Measurements from ENCODE around the gene ADSS1.
A peak's percentile ranks its signal among the peaks of the same experiment; 100 is the strongest.

Gene ADSS1

DNA sequence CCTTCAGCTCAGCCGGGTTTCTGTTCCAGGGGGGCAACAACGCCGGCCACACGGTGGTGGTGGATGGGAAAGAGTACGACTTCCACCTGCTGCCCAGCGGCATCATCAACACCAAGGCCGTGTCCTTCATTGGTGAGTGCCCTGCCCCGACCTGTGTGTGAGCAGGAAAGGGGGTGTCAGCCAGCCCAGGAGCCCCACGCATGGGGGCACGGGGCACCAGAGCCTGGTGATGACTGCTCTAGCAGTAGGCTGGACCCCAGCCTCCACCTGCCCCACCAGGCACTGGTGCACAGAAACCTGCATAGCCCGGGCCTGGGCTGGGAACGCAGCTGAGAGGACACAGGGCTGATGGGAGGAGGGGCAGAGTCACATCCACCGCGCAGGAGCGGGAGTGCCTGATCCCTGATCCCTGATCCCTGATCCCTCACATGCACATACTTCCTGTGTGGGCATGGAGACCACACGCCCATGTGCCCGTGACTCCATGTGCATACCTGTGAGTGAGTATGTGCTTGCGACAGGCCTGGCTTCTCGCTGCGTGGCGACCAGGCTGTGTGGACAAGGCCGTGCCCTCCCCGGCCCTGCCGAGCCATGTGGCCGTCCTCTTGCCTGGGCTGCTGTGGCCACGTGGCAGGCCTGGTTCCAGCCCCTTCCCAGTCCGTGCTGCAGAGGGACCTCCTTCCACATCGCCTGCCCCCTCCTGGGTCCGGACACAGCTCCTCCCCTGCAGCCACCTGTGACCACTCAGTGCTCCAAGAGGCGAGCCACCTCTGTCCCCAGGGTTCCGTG is 11.2 kb downstream of the ADSS1 start:
- no peak for DNase-seq

DNA sequence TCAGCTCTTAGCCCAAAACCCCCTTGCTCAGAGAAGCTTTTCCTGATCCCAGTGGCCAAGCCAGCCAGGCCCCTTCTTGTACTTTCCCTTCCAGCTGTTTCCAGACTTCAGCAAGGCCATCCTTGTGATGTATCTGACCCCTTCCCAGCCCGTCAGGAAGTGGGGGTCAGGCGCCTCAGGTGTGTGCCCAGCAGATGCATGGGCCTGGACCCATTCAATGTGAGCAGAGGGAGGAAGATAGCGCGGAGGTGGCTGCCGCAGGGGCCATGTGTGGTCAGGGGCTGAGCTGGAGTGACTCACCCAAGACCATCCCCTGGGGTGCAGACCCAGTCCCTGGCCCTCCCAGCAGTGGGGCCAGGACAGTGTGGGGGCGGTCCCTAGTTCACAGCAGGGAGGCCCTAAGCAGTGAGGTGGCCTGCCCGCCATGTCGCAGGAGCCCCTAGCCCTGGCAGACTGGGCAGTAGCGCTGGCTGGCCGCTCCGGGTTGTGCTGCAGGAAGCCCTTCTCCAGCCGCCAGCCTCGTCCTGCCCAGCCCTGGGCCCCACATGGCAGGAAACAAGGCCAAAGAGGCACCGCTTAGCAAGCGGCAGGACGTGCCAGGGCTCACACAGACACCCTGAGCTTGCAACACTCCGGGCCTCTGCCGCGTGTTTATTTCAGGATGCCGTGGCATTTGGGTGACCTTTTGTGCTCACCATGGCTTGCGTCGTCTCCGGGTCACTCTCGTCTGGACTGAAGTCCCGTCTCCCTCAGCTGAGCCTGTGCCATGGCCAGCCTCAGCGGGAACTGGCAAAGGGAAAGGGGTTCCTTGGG is 12.0 kb downstream of the ADSS1 start:
- DNase-seq: no peak

DNA sequence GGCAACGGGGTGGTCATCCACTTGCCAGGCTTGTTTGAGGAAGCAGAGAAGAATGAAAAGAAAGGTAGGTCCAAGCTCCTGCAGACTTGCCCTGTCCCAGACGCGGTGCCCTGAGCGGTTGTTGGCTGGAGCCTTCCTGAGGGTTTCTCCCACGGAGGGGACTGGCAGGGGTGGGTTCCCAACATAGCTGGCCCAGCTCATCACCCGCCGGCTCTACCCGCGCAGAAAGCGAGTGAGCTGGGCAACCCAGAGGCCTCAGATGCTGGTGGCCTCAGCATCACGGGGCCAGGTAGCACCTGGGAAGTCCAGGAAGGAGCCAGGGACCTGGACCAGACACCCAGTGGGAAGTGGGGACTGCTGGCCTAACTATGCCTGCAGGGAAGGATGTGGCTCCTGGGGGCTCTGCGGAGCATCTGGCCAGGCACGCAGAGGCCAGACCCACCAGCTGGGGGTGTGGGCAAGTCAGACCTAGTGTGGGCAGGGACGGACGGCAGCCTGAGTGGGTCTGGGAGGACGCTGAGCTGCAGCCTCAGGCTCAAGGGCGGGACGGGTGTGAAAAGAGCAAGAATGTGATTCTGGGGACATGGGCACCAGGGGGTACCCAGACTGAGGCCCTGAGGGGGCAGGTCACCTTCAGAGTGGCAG is 14.5 kb downstream of the ADSS1 start:
- no peak for DNase-seq

DNA sequence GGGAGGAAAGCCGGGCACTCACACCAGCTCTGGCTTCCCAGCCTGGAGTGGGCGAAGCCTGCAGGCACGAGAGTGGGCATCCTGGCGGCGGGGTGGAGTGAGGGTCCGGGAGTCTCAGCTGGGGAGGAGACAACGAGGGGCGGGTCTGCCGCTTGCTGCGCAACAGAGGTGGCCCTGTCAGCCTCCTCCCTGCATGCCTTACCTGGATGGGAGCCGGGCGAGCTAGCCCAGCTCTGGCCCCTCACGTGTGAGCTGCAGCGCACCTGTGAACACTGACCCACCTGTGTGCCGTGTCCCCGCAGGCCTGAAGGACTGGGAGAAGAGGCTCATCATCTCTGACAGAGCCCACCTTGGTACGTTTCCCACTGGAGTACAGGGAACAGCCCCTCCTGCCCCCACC is 15.0 kb downstream of the ADSS1 start:
- no peak for DNase-seq

DNA sequence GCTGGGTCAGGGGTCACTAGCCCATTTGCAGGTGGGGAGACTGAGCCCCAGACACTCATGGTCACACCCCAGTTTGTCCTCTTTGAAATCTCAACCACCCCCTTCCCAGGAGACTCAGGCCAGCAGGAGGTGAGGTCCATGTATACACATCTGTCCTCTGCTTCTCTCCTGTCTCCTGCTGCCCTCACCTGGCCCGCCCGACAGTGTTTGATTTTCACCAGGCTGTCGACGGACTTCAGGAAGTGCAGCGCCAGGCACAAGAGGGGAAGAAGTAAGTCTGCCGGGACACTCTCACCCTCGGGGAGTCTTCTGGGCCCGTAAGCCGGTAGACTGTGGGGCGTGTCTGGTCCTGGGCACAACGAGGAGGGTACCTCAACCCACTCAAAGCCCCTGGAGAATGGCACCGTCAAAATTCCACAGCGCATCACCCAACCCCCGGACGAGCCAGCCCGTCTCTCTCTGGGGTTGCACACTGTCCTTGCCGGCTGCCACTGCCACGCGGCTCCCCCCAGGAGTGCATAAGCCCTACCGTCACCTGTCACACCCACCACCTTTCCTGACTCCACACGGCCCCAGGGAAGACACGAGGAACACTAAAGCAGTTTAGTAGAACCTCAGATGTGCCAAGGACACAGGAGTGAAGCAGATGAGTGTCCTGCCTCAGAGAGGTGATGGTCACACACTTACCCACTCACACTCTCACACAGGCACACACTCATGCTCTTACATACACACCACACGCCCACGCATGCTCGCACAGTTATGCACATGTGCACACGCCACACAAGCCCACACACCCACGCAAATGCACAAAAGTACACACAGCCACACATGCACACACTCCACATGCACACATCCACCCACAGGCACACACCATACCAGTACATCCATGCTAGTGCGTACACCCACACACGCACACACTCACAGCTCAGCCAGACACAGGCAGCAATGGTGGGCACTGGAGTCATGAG is 15.8 kb downstream of the ADSS1 start:
- no peak for DNase-seq

DNA sequence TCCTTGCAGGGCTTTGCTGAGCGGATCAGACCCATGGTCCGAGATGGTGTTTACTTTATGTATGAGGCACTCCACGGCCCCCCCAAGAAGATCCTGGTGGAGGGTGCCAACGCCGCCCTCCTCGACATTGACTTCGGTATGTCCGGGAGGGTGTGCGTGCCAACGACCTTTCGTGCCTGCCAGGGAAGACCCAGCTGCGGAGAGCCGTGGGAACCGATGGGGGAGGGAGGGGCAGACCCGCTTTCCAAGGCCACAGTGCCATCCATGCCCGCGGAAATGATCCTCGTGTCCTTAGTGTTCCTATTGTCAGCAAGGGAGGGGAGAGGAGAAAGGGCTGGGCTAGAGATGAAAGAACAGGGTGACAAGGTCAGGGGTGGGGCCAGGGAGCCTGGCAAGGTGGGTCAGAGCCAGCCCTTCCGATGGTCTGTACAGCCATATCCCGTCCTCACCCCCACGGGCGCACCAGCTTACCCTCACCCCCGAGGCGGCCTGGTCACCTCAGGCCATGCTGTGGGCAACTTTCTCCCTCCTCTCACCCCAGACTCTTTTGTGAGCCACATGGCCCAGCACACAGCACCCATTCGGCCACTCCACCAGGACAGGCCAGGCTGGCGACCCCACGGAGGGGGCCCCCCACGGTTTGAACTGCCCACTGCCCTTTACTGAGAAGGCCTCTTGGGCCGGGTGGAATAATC is 17.2 kb downstream of the ADSS1 start:
- DNase-seq: no peak

DNA sequence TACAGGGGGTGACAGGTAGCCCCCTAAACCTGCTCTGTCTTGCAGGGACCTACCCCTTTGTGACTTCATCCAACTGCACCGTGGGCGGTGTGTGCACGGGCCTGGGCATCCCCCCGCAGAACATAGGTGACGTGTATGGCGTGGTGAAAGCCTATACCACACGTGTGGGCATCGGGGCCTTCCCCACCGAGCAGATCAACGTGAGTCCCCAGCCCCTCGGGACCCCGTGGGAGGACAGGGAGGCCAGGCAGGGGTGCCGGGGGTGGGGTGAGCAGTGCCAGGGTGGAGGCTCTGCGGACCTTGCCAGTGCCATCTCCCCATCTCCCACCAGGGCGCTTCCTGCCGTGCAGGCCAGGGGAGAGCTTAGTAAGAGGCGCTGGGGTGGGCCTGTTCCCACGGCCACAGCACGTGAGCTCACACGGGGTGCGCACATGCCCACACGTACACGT is 17.8 kb downstream of the ADSS1 start:
- no peak for DNase-seq

DNA sequence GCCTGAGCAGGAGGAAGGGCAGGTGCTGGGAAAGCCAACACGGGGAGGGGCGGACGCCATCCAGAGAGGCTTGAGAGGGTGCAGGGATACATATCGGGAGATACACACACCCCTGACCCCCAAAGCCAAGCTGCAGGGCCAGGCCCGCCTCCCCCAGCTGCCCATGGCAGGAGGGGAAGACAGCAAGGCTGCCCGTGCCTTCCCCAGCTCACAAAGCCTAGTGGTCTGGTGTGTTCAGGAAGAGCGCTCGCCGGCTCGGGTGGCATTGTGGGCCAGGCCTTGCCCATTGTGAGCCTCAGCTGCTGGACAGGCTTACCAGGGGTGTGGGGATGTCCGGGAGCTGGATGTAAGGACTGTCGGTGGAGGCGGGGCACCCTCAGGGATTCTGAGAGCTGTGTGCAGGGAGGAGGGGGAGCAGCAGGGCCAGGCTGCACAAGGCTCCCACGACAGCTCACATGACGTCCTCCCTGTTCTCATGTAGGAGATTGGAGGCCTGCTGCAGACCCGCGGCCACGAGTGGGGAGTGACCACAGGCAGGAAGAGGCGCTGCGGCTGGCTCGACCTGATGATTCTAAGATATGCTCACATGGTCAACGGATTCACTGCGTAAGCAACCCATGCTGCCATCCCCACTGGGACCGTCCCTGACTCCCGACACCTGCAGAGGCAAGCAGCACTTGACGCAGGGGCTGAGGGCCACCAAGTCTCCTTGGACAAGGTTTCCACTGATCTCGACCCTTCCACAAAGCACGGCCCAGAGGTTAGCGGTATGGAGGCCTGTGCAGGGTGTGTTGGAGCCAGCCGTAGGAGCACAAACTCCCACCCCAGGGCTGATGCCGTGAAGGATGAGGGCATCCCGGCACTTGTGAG is 18.8 kb downstream of the ADSS1 start:
- no peak for DNase-seq

DNA sequence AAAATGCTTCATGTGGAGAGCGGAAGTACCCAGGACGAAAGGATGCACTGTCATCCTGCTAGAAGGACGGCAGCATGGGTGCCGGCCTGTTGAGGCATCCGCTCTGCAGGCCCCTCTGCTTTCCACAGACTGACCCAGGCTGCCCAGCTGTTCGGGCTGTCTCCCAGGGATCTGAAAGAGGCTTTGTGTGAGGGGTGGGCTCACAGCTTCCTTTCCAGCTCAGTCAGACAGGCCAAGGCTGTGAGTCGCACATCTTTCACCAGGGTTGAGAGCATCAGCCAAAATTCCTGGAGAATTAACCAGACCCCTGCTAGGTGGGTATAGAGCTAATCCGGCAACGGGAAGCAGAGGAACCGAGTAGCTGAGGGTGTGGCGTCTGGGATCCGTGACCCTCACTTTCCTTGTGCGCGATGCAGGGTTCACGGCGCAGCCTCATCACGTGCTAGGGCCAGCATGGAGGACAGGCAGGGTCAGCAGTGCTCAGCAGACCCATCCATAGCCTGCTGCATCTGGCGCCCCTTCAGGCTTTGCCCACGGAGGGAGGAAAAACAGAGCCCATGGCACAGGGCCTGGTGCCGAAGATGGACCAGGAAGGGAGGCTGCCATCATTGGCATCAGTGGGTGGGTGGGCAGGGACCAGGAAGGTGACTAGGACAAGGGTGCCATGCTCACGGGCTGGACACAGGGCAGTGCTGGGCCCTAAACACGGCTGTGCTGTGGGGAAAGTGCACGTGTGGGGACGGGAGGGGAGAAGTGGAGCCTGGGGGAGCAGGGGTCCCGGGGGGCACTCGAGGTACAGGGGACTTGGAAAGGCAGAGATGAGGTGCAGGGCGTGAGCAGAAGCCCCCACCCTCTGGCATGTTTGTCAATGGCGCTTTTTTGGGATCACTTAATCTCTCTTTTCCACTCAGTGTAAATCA is 19.7 kb downstream of the ADSS1 start:
- DNase-seq: no peak

DNA sequence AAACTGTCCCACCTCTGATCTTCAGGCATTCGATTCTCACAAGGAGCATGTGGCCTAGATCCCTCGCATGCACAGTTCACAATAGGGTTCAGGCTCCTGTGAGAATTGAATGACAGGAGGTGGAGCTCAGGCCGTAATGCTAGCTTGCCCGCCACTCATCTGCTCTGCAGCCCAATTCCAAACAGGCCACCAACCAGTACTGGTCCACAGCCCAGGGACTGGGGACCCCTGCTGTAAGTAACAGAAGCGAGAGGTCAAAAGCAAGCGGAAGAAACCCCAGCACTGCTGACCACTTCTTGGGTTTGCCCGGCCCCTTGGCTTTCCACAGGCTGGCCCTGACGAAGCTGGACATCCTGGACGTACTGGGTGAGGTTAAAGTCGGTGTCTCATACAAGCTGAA is 20.5 kb downstream of the ADSS1 start:
- DNase-seq: no peak

DNA sequence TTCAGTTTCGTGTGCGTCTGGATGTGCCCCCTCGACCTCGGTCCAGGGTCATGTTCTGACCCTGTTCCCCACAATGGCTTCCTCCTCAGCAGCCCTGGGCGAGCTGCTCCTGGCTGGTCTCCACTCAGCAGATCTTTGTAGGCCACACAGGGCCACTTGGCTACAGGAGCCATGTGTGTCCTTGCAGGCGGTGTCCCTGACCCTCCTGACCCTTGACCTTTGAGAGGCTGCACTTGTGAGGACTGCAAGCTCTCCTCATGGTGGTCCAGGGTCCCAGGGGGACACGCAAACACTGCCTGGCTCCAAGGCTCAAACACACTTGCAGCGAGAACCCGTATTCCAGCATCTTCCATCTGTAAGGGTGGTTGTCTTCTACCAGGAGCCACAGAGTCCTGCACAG is 21.4 kb downstream of the ADSS1 start:
- no peak for DNase-seq

DNA sequence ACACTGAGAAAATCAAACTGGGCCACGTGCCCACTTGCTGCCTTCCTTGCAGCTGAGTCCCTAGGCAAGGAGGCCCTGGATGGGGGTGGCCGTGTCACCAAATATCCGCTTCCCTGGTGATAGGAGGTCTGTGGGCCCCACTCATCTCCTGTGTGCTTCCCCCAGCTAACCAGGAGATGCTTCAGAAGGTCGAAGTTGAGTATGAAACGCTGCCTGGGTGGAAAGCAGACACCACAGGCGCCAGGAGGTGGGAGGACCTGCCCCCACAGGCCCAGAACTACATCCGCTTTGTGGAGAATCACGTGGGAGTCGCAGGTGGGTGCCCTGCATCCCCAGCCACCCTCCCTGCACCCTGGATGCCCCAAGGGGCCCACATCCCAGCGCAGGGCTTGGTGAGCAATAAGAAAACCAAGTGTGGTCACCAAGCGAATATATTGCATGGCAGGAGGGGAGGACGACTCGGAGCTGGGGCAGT is 22.1 kb downstream of the ADSS1 start:
- no peak for DNase-seq

DNA sequence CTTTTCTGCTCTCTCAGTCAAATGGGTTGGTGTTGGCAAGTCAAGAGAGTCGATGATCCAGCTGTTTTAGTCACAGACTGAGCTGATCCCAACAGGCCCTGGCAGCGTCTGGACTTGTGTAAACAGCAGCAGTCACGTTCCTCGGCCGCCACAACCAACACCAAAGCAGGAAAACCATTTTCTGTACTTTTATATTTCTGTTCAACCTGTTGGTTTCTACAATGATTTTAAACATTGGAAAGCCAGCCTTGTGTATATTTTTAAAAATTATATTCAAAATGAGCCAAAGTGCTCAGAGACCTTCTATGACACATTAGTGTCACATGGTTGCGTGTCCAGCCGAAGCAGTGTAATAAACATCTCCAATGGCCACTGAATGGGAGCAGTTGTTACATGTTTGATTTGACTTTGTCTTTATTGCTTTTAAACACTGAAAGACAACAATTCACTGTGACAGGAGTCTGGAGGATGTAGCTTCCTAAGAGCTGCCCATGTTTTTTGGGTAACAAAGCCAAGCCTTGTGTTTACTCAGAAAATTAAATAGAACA is 23.0 kb downstream of the ADSS1 start:
- no peak for DNase-seq

DNA sequence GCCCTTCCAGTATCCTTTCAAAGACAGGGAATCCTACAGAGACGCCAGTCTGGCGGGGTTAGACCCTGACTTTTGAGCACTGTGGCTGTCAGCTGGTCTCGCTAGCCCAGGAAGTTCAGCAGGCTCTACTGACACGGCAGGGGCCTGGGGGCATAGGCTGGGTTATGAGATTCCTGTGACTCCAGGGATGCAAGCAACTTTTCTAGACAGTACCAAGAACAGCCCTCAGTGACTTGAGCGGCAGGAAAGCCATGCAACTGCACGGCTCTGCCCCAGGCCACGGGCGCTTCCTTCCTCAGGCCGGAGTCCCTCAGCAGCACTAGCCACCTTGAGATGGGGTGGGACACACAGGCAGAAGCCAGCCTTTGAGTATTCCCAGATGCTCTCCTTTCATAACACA is 23.8 kb downstream of the ADSS1 start:
- DNase-seq: no peak

DNA sequence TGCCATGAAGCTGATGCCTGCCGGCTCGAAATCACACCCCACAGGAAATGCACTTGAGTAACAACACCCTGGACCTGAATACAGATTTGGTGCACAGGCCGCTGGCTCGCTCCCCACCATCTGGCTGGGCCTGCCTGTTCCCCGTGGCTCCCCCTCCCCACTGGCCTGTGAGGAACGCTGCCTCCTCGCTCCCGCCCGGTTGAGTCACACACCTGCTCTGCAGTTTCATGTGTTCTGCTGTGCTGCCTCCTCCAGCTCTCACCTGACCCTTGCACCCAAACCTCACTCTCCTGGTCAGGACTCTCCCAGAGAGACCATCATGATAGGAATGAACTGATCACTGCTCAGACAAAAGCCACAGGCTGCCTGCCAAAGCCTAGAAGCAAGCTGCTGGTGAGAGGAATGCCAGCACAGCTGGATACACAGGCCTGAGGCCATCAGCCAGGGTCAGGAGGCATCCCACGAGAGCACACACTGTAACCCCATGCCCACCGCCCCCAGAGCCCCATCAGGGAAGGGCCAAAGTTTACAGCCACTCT is 25.2 kb downstream of the ADSS1 start:
- DNase-seq: no peak

DNA sequence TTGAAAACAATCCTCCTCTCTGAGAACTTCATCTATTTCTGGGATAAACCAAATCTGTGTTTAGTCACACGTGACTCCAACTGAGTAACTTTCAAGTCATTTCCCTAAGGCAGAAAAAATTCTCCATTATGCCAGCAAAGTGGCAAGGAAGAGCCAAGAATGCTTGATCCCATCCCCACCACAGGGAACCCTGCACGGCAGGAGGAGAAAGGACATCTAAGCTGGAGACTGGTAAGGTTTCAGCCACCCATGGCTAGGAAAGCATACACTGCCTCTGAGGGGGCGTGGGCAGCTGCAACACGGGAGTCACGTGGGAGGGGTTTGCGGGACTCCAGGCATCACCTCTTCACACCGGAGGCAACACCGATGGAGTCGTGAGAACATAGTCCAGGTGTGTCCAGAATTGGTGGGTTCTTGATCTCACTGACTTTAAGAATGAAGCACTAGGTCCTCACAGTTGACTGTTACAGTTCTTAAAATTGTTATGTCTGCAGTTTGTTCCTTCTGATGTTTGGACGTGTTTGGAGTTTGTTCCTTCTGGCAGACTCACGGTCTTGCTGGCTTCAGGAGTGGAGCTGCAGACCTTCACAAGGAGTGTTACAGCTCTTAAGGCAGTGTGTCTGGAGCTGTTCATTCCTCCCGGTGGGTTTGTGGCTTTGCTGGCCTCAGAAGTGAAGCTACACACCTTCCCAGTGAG is 26.2 kb downstream of the ADSS1 start:
- no peak for DNase-seq

DNA sequence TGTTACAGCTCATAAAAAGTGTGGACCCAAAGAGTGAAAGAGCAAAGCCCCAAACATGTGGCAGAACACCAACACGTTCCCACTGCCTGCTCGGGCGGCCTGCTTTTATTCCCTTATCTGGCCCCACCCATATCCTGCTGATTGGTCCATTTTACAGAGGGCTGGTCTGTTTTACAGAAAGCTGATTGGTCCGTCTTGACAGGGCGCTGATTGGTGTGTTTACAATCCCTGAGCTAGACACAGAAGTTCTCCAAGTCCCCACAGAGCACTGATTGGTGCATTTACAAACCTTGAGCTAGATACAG is 26.7 kb downstream of the ADSS1 start:
- peak; percentile 23 for DNase-seq
